Dendritic cell treated with granulocyte-macrophage colony-stimulating factor and Interleukin-4, amounts not matched to agents 40 ng/mL and 50 ng/mL, for 4 days (primary cell): Measurements from ENCODE around the gene TIAL1.
"Not testable (repeated sequence)": the region's sequence is repeated elsewhere in the genome, so short reads cannot be mapped to it uniquely, and the experiment has no call there.

Experiments used
- H3K27ac Mint-ChIP-seq: one replicate; pipeline ENCODE4 v1.8.0; 2022; ENCODE audit warnings: mild to moderate bottlenecking, mixed read lengths
- H3K27me3 Mint-ChIP-seq: one replicate; pipeline ENCODE4 v1.8.0; 2022; ENCODE audit warnings: mild to moderate bottlenecking, mixed read lengths
- H3K36me3 Mint-ChIP-seq: one replicate; pipeline ENCODE4 v1.8.0; 2022; ENCODE audit warnings: low read depth, mixed read lengths
- H3K4me1 Mint-ChIP-seq: one replicate; pipeline ENCODE4 v1.8.0; 2022; ENCODE audit warnings: low read depth, mixed read lengths
- H3K4me3 Mint-ChIP-seq: one replicate; pipeline ENCODE4 v1.8.0; 2022; ENCODE audit warnings: mild to moderate bottlenecking, moderate library complexity, mixed read lengths
- H3K9me3 Mint-ChIP-seq: one replicate; pipeline ENCODE4 v1.8.0; 2022; ENCODE audit warnings: mixed read lengths
- intact Hi-C: fragments of 100-400 bp; cut with micrococcal nuclease; formaldehyde crosslinking; loops from one replicate; pipeline ENCODE4 v1.15.0; 2022

Gene TIAL1

GRCh38 chr10:119537953-119538630 is 58.7 kb downstream of the TIAL1 start:
- intact Hi-C loops: no loop called here
- Mint-ChIP-seq H3K36me3 (peaks cover 69% of the 10 kb centered on the region), H3K4me3 (peak overlapping the region; percentile 55), H3K27ac (peak overlapping the region; percentile 68), H3K27me3 (no peaks in the 10 kb centered on the region), H3K4me1 (peaks cover 68% of the 10 kb centered on the region), H3K9me3 (no peaks in the 10 kb centered on the region)

GRCh38 chr10:119536508-119537025 is 60.2 kb downstream of the TIAL1 start:
- H3K4me3 Mint-ChIP-seq: peak overlapping the region; percentile 44
- peaks cover 79% of the 10 kb centered on the region for H3K4me1 Mint-ChIP-seq
- intact Hi-C loops: no loop called here
- H3K27ac Mint-ChIP-seq: peak overlapping the region; percentile 68
- H3K27me3 Mint-ChIP-seq: no peaks in the 10 kb centered on the region
- H3K9me3 Mint-ChIP-seq: no peaks in the 10 kb centered on the region
- H3K36me3 Mint-ChIP-seq: peaks cover 72% of the 10 kb centered on the region

- Mint-ChIP-seq H3K27ac (peak overlapping the region; percentile 68), H3K9me3 (no peaks in the 10 kb centered on the region), H3K27me3 (no peaks in the 10 kb centered on the region), H3K4me1 (peaks cover 73% of the 10 kb centered on the region), H3K36me3 (peaks cover 76% of the 10 kb centered on the region), H3K4me3 (peak overlapping the region; percentile 44)
- intact Hi-C loops: no loop called here
Measured at GRCh38 chr10:119535837-119536507, 60.8 kb downstream of the TIAL1 start.

- intact Hi-C loops: no loop called here
- peaks cover 74% of the 10 kb centered on the region for H3K36me3 Mint-ChIP-seq
- H3K27ac Mint-ChIP-seq: no peak overlapping the region
- H3K4me1 Mint-ChIP-seq: peaks cover 72% of the 10 kb centered on the region
- no peaks in the 10 kb centered on the region for H3K27me3 Mint-ChIP-seq
- no peaks in the 10 kb centered on the region for H3K9me3 Mint-ChIP-seq
- H3K4me3 Mint-ChIP-seq: no peak overlapping the region
Measured at GRCh38 chr10:119535305-119535704, 61.5 kb downstream of the TIAL1 start.

GRCh38 chr10:119533473-119533872 is 63.3 kb downstream of the TIAL1 start:
- peaks cover 62% of the 10 kb centered on the region for H3K4me1 Mint-ChIP-seq
- intact Hi-C loops: no loop called here

GRCh38 chr10:119532791-119533190 is 64.0 kb downstream of the TIAL1 start:
- H3K27me3 Mint-ChIP-seq, intact Hi-C loops, H3K9me3 Mint-ChIP-seq, H3K4me3 Mint-ChIP-seq: not testable (repeated sequence)
- Mint-ChIP-seq H3K36me3 (peaks cover 63% of the 10 kb centered on the region), H3K4me1 (peaks cover 55% of the 10 kb centered on the region), H3K27ac (peak overlapping the region; percentile 67)

More at GRCh38 chr10:119533473-119533872, 63.3 kb downstream of the TIAL1 start:
- no peaks in the 10 kb centered on the region for H3K27me3 Mint-ChIP-seq
- H3K4me3 Mint-ChIP-seq: no peak overlapping the region
- peak overlapping the region; percentile 67 for H3K27ac Mint-ChIP-seq
- peaks cover 61% of the 10 kb centered on the region for H3K36me3 Mint-ChIP-seq
- H3K9me3 Mint-ChIP-seq: no peaks in the 10 kb centered on the region

GRCh38 chr10:119532251-119532650 is 64.5 kb downstream of the TIAL1 start:
- Mint-ChIP-seq H3K4me3 (peak overlapping the region; percentile 6), H3K4me1 (peaks cover 51% of the 10 kb centered on the region), H3K27ac (peak overlapping the region; percentile 67), H3K36me3 (peaks cover 66% of the 10 kb centered on the region)
- intact Hi-C loops, H3K27me3 Mint-ChIP-seq, H3K9me3 Mint-ChIP-seq: not testable (repeated sequence)

GRCh38 chr10:119531067-119531466 is 65.7 kb downstream of the TIAL1 start:
- peaks cover 49% of the 10 kb centered on the region for H3K4me1 Mint-ChIP-seq
- intact Hi-C loops: no loop called here
- H3K27ac Mint-ChIP-seq: no peak overlapping the region
- H3K4me3 Mint-ChIP-seq: no peak overlapping the region
- H3K9me3 Mint-ChIP-seq: no peaks in the 10 kb centered on the region
- no peaks in the 10 kb centered on the region for H3K27me3 Mint-ChIP-seq
- peaks cover 66% of the 10 kb centered on the region for H3K36me3 Mint-ChIP-seq

- not testable (repeated sequence) for H3K27ac Mint-ChIP-seq
Measured at GRCh38 chr10:119528663-119529237, 68.0 kb downstream of the TIAL1 start.

GRCh38 chr10:119526621-119527592 is 69.9 kb downstream of the TIAL1 start:
- H3K36me3 Mint-ChIP-seq: peaks cover 74% of the 10 kb centered on the region
- H3K4me1 Mint-ChIP-seq: peaks cover 37% of the 10 kb centered on the region
- no peak overlapping the region for H3K4me3 Mint-ChIP-seq
- H3K27me3 Mint-ChIP-seq: no peaks in the 10 kb centered on the region
- no peak overlapping the region for H3K27ac Mint-ChIP-seq
- intact Hi-C loops: no loop called here
- no peaks in the 10 kb centered on the region for H3K9me3 Mint-ChIP-seq

More at GRCh38 chr10:119528663-119529237, 68.0 kb downstream of the TIAL1 start:
- H3K9me3 Mint-ChIP-seq, H3K27me3 Mint-ChIP-seq, intact Hi-C loops, H3K4me3 Mint-ChIP-seq: not testable (repeated sequence)
- Mint-ChIP-seq H3K4me1 (peaks cover 46% of the 10 kb centered on the region), H3K36me3 (peaks cover 68% of the 10 kb centered on the region)

- Mint-ChIP-seq H3K27me3 (no peaks in the 10 kb centered on the region), H3K27ac (no peak overlapping the region), H3K4me3 (no peak overlapping the region), H3K36me3 (peaks cover 74% of the 10 kb centered on the region), H3K9me3 (no peaks in the 10 kb centered on the region), H3K4me1 (peaks cover 44% of the 10 kb centered on the region)
- intact Hi-C loops: no loop called here
Measured at GRCh38 chr10:119526149-119526548, 70.6 kb downstream of the TIAL1 start.

- no peaks in the 10 kb centered on the region for H3K9me3 Mint-ChIP-seq
Measured at GRCh38 chr10:119525116-119525515, 71.6 kb downstream of the TIAL1 start.

GRCh38 chr10:119524720-119525070 is 72.1 kb downstream of the TIAL1 start:
- no peak overlapping the region for H3K4me3 Mint-ChIP-seq

More at GRCh38 chr10:119525116-119525515, 71.6 kb downstream of the TIAL1 start:
- peaks cover 83% of the 10 kb centered on the region for H3K36me3 Mint-ChIP-seq
- intact Hi-C loops: no loop called here
- H3K27ac Mint-ChIP-seq: no peak overlapping the region
- no peak overlapping the region for H3K4me3 Mint-ChIP-seq
- H3K4me1 Mint-ChIP-seq: peaks cover 44% of the 10 kb centered on the region
- no peaks in the 10 kb centered on the region for H3K27me3 Mint-ChIP-seq

More at GRCh38 chr10:119524720-119525070, 72.1 kb downstream of the TIAL1 start:
- peaks cover 48% of the 10 kb centered on the region for H3K4me1 Mint-ChIP-seq
- H3K27ac Mint-ChIP-seq: no peak overlapping the region
- intact Hi-C loops: no loop called here
- no peaks in the 10 kb centered on the region for H3K27me3 Mint-ChIP-seq
- H3K9me3 Mint-ChIP-seq: no peaks in the 10 kb centered on the region
- peaks cover 87% of the 10 kb centered on the region for H3K36me3 Mint-ChIP-seq
